Measurements from ENCODE around the gene FANCG. TPM values are rescaled to one million over a fixed set of nuclear protein-coding genes. Genes with fewer than 3 reads are reported as not detected.

Gene FANCG
- total RNA-seq, 1 donor, result 32.2 TPM

- H3K4me3 ChIP-seq (ENCODE audit: low read depth, low read length), result no peak overlapping the region
- DNase-seq (ENCODE audit: low read depth), result no peak
- TF ChIP-seq CTCF (IDR thresholded peaks at IDR 0.05; ENCODE audit: insufficient read depth, low read length), result no peak
Measured at GRCh38 chr9:35067056-35067455, 12.7 kb downstream of the FANCG start.

- DNase-seq (ENCODE audit: low read depth), result no peak
- H3K4me3 ChIP-seq (ENCODE audit: low read depth, low read length), result no peak overlapping the region
- no peak for TF ChIP-seq CTCF (IDR thresholded peaks at IDR 0.05; ENCODE audit: insufficient read depth, low read length)
Measured at GRCh38 chr9:35060548-35061207, 19.1 kb downstream of the FANCG start.

- DNase-seq (ENCODE audit: low read depth), result no peak
- TF ChIP-seq CTCF (IDR thresholded peaks at IDR 0.05; ENCODE audit: insufficient read depth, low read length), result no peak
- H3K4me3 ChIP-seq (ENCODE audit: low read depth, low read length), result no peak overlapping the region
Measured at GRCh38 chr9:35059438-35059837, 20.3 kb downstream of the FANCG start.

- TF ChIP-seq CTCF (IDR thresholded peaks at IDR 0.05; ENCODE audit: insufficient read depth, low read length), result no peak
- H3K4me3 ChIP-seq (ENCODE audit: low read depth, low read length), result no peak overlapping the region
- no peak for DNase-seq (ENCODE audit: low read depth)
Measured at GRCh38 chr9:35057271-35057620, 22.5 kb downstream of the FANCG start.

- no peak for DNase-seq (ENCODE audit: low read depth)
- no peak overlapping the region for H3K4me3 ChIP-seq (ENCODE audit: low read depth, low read length)
- TF ChIP-seq CTCF (IDR thresholded peaks at IDR 0.05; ENCODE audit: insufficient read depth, low read length), result no peak
Measured at GRCh38 chr9:35056571-35057270, 23.0 kb downstream of the FANCG start.

GRCh38 chr9:35054871-35055644, 24.7 kb downstream of the FANCG start:
- TF ChIP-seq CTCF (IDR thresholded peaks at IDR 0.05; ENCODE audit: insufficient read depth, low read length), result no peak
- H3K4me3 ChIP-seq (ENCODE audit: low read depth, low read length), result no peak overlapping the region
- no peak for DNase-seq (ENCODE audit: low read depth)

Data from fibroblast of the aortic adventitia (primary cell).